Measurements from ENCODE around the gene SFXN5. TPM values are rescaled to one million over a fixed set of nuclear protein-coding genes. Genes with fewer than 3 reads are reported as not detected.

The SFXN5 gene
- total RNA-seq, 1 experiment from 2014 or later, result 27.8 TPM

DNA sequence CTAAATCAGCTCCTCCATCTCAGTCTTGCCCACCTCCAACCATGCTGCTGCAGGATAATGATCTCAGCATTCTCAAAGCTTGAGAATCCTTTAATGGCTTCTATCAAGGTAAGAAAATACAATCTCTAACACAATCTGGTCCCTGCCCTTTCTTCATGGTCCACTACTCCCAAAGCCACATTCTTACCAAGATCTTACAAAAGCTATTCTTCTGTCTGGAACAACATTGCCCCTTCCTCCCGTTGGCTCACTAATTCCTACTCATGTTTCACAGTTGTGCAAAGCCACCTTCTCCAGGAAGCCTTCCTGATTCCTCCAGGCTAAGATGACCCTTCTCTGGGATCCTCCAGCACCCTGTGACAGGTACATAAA is 5.9 kb upstream of the SFXN5 start:
- POLR2A ChIA-PET, result no interaction called here
- ATAC-seq (no peak), DNase-seq (ENCODE audit: low read depth, low spot score) (no peak)
- CTCF ChIA-PET, result interaction anchor here (1.0 kb wide), 1 partner anchor 86 kb away, joined by 4 read pairs; no protein-coding TSS in a partner anchor
- TF ChIP-seq TCF7L2 (IDR thresholded peaks at IDR 0.05; ENCODE audit: low read depth, low read length) (no peak), SIN3A (IDR thresholded peaks at IDR 0.05; ENCODE audit: borderline replicate concordance, insufficient read depth, low read depth, low read length) (no peak), POLR2AphosphoS5 (IDR thresholded peaks at IDR 0.05; ENCODE audit: low read depth, low read length) (no peak)
- TF ChIP-seq, protein P1, sequence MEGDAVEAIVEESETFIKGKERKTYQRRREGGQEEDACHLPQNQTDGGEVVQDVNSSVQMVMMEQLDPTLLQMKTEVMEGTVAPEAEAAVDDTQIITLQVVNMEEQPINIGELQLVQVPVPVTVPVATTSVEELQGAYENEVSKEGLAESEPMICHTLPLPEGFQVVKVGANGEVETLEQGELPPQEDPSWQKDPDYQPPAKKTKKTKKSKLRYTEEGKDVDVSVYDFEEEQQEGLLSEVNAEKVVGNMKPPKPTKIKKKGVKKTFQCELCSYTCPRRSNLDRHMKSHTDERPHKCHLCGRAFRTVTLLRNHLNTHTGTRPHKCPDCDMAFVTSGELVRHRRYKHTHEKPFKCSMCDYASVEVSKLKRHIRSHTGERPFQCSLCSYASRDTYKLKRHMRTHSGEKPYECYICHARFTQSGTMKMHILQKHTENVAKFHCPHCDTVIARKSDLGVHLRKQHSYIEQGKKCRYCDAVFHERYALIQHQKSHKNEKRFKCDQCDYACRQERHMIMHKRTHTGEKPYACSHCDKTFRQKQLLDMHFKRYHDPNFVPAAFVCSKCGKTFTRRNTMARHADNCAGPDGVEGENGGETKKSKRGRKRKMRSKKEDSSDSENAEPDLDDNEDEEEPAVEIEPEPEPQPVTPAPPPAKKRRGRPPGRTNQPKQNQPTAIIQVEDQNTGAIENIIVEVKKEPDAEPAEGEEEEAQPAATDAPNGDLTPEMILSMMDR (IDR thresholded peaks at IDR 0.05), result no peak
- TF ChIP-seq, protein P2, sequence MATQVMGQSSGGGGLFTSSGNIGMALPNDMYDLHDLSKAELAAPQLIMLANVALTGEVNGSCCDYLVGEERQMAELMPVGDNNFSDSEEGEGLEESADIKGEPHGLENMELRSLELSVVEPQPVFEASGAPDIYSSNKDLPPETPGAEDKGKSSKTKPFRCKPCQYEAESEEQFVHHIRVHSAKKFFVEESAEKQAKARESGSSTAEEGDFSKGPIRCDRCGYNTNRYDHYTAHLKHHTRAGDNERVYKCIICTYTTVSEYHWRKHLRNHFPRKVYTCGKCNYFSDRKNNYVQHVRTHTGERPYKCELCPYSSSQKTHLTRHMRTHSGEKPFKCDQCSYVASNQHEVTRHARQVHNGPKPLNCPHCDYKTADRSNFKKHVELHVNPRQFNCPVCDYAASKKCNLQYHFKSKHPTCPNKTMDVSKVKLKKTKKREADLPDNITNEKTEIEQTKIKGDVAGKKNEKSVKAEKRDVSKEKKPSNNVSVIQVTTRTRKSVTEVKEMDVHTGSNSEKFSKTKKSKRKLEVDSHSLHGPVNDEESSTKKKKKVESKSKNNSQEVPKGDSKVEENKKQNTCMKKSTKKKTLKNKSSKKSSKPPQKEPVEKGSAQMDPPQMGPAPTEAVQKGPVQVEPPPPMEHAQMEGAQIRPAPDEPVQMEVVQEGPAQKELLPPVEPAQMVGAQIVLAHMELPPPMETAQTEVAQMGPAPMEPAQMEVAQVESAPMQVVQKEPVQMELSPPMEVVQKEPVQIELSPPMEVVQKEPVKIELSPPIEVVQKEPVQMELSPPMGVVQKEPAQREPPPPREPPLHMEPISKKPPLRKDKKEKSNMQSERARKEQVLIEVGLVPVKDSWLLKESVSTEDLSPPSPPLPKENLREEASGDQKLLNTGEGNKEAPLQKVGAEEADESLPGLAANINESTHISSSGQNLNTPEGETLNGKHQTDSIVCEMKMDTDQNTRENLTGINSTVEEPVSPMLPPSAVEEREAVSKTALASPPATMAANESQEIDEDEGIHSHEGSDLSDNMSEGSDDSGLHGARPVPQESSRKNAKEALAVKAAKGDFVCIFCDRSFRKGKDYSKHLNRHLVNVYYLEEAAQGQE (IDR thresholded peaks at IDR 0.05; ENCODE audit: insufficient read depth in 1 of 2, low read depth in 2 of 2, low read length in 1 of 2), result no peak
- no TSS peak for BruUV-seq (replicated peaks)
- no peaks in the 10 kb centered on the region for H3K9me3 ChIP-seq (ENCODE audit: control insufficient read depth, insufficient read depth, low read depth, low read length)
- in situ Hi-C loops (cut with HindIII; ENCODE audit: low pct_unique_long_range_greater_than_20kb, low sequenced_read_pairs) (no loop called here), intact Hi-C loops (cut with micrococcal nuclease; ENCODE audit: unreplicated experiment) (no loop called here)
- H3K36me3 ChIP-seq (ENCODE audit: control insufficient read depth, insufficient read depth, low read length), result no peaks in the 10 kb centered on the region
- H3K27ac ChIP-seq (ENCODE audit: low read length), result no peak overlapping the region
- H3K4me1 ChIP-seq (ENCODE audit: control insufficient read depth, insufficient read depth, low read length), result peaks cover under 1% of the 10 kb centered on the region; the same call in 1 of the 2 replicates
- H3K4me3 ChIP-seq (ENCODE audit: low read depth in 2 of 2, low read length in 2 of 2), result no peak overlapping the region
- no peaks in the 10 kb centered on the region for H3K27me3 ChIP-seq (ENCODE audit: control insufficient read depth, insufficient read depth, low read length)

DNA sequence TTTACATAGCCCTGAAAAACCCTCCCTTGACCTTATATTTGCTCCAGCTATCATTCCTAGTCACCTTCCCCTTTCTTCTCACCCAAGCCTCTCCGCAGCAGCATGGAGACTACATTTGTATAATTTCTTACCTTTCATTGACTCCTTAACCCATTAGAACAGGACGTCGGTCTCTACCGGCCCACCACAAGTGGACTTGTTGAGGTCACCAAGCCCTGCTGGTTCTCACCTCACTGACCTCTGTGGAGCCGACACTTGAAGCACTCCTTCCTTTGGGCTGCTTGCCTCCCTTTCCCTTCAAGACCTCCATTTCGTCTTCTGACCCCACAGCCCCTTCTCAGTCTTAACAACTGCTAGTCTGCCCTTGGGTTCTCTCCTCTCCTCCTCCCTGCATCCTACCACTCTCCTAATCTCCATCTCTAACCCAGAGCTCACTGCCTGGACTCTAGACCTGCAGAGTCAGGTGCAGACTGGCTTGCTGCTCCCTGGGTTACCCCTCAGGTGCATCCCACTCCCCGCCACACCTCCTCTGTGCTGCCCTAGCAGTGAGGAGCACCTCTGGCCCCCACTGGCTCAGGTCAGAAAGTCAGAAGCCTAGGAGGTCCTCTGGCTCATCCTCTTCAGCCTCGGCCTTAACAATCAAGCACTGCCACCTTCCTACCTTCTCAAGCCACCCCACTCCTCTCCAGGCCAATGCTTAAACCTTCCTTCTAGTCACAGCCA is 5.3 kb upstream of the SFXN5 start:
- Histone ChIP-seq H3K4me3 (ENCODE audit: low read depth in 2 of 2, low read length in 2 of 2) (no peak overlapping the region), H3K27me3 (ENCODE audit: control insufficient read depth, insufficient read depth, low read length) (no peaks in the 10 kb centered on the region), H3K4me1 (ENCODE audit: control insufficient read depth, insufficient read depth, low read length) (peaks cover 6% of the 10 kb centered on the region; the same call in 1 of the 2 replicates), H3K27ac (ENCODE audit: low read length) (no peak overlapping the region), H3K9me3 (ENCODE audit: control insufficient read depth, insufficient read depth, low read depth, low read length) (no peaks in the 10 kb centered on the region), H3K36me3 (ENCODE audit: control insufficient read depth, insufficient read depth, low read length) (no peaks in the 10 kb centered on the region)
- ATAC-seq (no peak), DNase-seq (ENCODE audit: low read depth, low spot score) (no peak)
- ChIA-PET POLR2A (no interaction called here), CTCF (interaction anchor here (1.0 kb wide), 1 partner anchor 87 kb away, joined by 4 read pairs; no protein-coding TSS in a partner anchor)
- TF ChIP-seq SIN3A (IDR thresholded peaks at IDR 0.05; ENCODE audit: borderline replicate concordance, insufficient read depth, low read depth, low read length) (no peak), TCF7L2 (IDR thresholded peaks at IDR 0.05; ENCODE audit: low read depth, low read length) (no peak), POLR2AphosphoS5 (IDR thresholded peaks at IDR 0.05; ENCODE audit: low read depth, low read length) (no peak)
- in situ Hi-C loops (cut with HindIII; ENCODE audit: low pct_unique_long_range_greater_than_20kb, low sequenced_read_pairs), result no loop called here
- BruUV-seq (replicated peaks), result no TSS peak
- intact Hi-C loops (cut with micrococcal nuclease; ENCODE audit: unreplicated experiment), result no loop called here

Data from Panc1 (cell line).